ENCODE measurements around the gene ICAM2. TPM values are rescaled to one million over a fixed set of nuclear protein-coding genes. Genes with fewer than 3 reads are reported as not detected.

ICAM2 gene
- total RNA-seq, 1 experiment from 2014 or later: 0.33 TPM

DNA sequence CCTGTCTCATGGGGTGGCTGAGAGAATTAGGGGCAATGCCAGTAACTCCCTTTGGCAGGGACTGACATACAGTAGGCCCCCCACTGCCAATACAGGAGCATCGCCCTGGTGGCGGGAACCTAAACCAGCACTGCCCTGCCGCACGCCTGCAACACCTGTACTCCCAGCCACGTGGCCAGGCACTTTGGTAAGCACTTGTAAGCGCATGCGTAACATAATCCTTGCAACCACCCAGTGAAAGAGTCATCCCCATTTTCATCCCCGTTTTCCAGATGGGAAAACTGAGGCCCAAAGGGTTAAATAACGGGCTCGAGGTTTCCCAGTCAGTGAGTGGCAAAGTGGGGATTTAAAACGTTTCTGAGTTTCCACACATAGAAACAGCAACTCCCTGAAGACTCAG lies 65.2 kb downstream of the ICAM2 start (continued):
- TF ChIP-seq ZNF219 (CRISPR knock-in tag; IDR thresholded peaks at IDR 0.05; ENCODE audit: borderline replicate concordance): no peak
- no peak for TF ChIP-seq ZNF121 (CRISPR knock-in tag; IDR thresholded peaks at IDR 0.05)
- TF ChIP-seq, protein P1, sequence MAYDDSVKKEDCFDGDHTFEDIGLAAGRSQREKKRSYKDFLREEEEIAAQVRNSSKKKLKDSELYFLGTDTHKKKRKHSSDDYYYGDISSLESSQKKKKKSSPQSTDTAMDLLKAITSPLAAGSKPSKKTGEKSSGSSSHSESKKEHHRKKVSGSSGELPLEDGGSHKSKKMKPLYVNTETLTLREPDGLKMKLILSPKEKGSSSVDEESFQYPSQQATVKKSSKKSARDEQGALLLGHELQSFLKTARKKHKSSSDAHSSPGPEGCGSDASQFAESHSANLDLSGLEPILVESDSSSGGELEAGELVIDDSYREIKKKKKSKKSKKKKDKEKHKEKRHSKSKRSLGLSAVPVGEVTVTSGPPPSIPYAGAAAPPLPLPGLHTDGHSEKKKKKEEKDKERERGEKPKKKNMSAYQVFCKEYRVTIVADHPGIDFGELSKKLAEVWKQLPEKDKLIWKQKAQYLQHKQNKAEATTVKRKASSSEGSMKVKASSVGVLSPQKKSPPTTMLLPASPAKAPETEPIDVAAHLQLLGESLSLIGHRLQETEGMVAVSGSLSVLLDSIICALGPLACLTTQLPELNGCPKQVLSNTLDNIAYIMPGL (CRISPR knock-in tag; IDR thresholded peaks at IDR 0.05): no peak
- TF ChIP-seq, protein P2, sequence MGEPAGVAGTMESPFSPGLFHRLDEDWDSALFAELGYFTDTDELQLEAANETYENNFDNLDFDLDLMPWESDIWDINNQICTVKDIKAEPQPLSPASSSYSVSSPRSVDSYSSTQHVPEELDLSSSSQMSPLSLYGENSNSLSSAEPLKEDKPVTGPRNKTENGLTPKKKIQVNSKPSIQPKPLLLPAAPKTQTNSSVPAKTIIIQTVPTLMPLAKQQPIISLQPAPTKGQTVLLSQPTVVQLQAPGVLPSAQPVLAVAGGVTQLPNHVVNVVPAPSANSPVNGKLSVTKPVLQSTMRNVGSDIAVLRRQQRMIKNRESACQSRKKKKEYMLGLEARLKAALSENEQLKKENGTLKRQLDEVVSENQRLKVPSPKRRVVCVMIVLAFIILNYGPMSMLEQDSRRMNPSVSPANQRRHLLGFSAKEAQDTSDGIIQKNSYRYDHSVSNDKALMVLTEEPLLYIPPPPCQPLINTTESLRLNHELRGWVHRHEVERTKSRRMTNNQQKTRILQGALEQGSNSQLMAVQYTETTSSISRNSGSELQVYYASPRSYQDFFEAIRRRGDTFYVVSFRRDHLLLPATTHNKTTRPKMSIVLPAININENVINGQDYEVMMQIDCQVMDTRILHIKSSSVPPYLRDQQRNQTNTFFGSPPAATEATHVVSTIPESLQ (CRISPR knock-in tag; IDR thresholded peaks at IDR 0.05): no peak

DNA sequence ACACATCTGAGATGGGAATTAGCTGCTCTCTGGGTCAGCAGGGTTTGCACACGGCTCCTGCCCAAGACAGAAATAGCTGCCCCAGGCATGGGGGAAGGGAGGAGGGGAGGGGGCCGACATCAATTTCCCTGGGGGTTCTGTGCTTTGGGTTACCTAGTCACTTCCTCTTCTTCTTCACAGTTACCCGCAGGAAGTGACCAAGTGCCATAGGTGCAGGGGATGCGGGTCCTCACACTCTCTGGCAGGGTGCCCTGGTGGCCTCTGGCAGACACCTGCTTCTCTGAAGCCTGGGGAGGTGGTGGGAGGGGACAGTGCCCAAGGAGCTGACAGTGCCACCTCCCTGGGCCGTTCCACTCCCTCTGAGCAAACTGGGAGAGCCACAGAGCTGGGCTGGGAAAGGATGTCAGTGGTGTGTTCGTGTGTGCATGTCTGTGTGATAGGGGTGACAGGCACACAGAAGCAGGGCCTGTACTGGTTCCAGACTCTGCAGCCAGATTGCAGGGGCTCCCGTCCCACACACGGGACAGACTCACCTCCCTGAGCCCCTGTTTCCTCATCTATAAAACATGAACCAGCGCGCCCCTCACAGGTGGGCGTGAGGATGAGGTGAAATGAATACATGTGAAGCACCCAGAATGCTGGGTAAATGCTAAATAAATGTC lies 65.9 kb downstream of the ICAM2 start:
- H3K4me1 Mint-ChIP-seq: peaks cover 4% of the 10 kb centered on the region; the same call in 1 of the 2 replicates
- H3K4me3 Mint-ChIP-seq: no peak overlapping the region
- DNase-seq (ENCODE audit: low spot score) (no peak), ATAC-seq (no peak)
- ChIA-PET POLR2A (no interaction called here), CTCF (interaction anchor here (0.6 to 11.8 kb wide), 4 partner anchors 8 to 109 kb away, joined by 3 to 147 read pairs (median 3); partner anchors contain the start of gene GH1)
- H3K27me3 Mint-ChIP-seq (ENCODE audit: low read depth): no peaks in the 10 kb centered on the region
- no peaks in the 10 kb centered on the region for H3K9me3 Mint-ChIP-seq
- H3K27ac Mint-ChIP-seq: no peak overlapping the region
- no peaks in the 10 kb centered on the region; the same call in 1 of the 2 replicates for H3K36me3 Mint-ChIP-seq
- TF ChIP-seq ELF4 (CRISPR knock-in tag; IDR thresholded peaks at IDR 0.05; ENCODE audit: low read depth) (no peak), ZNF671 (CRISPR knock-in tag; IDR thresholded peaks at IDR 0.05) (no peak), FOXP1 (CRISPR knock-in tag; IDR thresholded peaks at IDR 0.05; ENCODE audit: borderline replicate concordance) (no peak), NR2C2 (CRISPR knock-in tag; IDR thresholded peaks at IDR 0.05) (no peak), NR1H2 (CRISPR knock-in tag; IDR thresholded peaks at IDR 0.05) (no peak), ZNF232 (CRISPR knock-in tag; IDR thresholded peaks at IDR 0.05) (no peak)
- TF ChIP-seq, protein P3, sequence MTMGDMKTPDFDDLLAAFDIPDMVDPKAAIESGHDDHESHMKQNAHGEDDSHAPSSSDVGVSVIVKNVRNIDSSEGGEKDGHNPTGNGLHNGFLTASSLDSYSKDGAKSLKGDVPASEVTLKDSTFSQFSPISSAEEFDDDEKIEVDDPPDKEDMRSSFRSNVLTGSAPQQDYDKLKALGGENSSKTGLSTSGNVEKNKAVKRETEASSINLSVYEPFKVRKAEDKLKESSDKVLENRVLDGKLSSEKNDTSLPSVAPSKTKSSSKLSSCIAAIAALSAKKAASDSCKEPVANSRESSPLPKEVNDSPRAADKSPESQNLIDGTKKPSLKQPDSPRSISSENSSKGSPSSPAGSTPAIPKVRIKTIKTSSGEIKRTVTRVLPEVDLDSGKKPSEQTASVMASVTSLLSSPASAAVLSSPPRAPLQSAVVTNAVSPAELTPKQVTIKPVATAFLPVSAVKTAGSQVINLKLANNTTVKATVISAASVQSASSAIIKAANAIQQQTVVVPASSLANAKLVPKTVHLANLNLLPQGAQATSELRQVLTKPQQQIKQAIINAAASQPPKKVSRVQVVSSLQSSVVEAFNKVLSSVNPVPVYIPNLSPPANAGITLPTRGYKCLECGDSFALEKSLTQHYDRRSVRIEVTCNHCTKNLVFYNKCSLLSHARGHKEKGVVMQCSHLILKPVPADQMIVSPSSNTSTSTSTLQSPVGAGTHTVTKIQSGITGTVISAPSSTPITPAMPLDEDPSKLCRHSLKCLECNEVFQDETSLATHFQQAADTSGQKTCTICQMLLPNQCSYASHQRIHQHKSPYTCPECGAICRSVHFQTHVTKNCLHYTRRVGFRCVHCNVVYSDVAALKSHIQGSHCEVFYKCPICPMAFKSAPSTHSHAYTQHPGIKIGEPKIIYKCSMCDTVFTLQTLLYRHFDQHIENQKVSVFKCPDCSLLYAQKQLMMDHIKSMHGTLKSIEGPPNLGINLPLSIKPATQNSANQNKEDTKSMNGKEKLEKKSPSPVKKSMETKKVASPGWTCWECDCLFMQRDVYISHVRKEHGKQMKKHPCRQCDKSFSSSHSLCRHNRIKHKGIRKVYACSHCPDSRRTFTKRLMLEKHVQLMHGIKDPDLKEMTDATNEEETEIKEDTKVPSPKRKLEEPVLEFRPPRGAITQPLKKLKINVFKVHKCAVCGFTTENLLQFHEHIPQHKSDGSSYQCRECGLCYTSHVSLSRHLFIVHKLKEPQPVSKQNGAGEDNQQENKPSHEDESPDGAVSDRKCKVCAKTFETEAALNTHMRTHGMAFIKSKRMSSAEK (CRISPR knock-in tag; IDR thresholded peaks at IDR 0.05; ENCODE audit: borderline replicate concordance): no peak
- TF ChIP-seq, protein P4, sequence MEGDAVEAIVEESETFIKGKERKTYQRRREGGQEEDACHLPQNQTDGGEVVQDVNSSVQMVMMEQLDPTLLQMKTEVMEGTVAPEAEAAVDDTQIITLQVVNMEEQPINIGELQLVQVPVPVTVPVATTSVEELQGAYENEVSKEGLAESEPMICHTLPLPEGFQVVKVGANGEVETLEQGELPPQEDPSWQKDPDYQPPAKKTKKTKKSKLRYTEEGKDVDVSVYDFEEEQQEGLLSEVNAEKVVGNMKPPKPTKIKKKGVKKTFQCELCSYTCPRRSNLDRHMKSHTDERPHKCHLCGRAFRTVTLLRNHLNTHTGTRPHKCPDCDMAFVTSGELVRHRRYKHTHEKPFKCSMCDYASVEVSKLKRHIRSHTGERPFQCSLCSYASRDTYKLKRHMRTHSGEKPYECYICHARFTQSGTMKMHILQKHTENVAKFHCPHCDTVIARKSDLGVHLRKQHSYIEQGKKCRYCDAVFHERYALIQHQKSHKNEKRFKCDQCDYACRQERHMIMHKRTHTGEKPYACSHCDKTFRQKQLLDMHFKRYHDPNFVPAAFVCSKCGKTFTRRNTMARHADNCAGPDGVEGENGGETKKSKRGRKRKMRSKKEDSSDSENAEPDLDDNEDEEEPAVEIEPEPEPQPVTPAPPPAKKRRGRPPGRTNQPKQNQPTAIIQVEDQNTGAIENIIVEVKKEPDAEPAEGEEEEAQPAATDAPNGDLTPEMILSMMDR (IDR thresholded peaks at IDR 0.05): no peak
- TF ChIP-seq, protein P5, sequence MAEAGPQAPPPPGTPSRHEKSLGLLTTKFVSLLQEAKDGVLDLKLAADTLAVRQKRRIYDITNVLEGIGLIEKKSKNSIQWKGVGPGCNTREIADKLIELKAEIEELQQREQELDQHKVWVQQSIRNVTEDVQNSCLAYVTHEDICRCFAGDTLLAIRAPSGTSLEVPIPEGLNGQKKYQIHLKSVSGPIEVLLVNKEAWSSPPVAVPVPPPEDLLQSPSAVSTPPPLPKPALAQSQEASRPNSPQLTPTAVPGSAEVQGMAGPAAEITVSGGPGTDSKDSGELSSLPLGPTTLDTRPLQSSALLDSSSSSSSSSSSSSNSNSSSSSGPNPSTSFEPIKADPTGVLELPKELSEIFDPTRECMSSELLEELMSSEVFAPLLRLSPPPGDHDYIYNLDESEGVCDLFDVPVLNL (CRISPR knock-in tag; IDR thresholded peaks at IDR 0.05; ENCODE audit: borderline replicate concordance, low read depth): no peak
- TF ChIP-seq, protein P6, sequence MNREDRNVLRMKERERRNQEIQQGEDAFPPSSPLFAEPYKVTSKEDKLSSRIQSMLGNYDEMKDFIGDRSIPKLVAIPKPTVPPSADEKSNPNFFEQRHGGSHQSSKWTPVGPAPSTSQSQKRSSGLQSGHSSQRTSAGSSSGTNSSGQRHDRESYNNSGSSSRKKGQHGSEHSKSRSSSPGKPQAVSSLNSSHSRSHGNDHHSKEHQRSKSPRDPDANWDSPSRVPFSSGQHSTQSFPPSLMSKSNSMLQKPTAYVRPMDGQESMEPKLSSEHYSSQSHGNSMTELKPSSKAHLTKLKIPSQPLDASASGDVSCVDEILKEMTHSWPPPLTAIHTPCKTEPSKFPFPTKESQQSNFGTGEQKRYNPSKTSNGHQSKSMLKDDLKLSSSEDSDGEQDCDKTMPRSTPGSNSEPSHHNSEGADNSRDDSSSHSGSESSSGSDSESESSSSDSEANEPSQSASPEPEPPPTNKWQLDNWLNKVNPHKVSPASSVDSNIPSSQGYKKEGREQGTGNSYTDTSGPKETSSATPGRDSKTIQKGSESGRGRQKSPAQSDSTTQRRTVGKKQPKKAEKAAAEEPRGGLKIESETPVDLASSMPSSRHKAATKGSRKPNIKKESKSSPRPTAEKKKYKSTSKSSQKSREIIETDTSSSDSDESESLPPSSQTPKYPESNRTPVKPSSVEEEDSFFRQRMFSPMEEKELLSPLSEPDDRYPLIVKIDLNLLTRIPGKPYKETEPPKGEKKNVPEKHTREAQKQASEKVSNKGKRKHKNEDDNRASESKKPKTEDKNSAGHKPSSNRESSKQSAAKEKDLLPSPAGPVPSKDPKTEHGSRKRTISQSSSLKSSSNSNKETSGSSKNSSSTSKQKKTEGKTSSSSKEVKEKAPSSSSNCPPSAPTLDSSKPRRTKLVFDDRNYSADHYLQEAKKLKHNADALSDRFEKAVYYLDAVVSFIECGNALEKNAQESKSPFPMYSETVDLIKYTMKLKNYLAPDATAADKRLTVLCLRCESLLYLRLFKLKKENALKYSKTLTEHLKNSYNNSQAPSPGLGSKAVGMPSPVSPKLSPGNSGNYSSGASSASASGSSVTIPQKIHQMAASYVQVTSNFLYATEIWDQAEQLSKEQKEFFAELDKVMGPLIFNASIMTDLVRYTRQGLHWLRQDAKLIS (CRISPR knock-in tag; IDR thresholded peaks at IDR 0.05; ENCODE audit: borderline replicate concordance): no peak
- TF ChIP-seq, protein P7, sequence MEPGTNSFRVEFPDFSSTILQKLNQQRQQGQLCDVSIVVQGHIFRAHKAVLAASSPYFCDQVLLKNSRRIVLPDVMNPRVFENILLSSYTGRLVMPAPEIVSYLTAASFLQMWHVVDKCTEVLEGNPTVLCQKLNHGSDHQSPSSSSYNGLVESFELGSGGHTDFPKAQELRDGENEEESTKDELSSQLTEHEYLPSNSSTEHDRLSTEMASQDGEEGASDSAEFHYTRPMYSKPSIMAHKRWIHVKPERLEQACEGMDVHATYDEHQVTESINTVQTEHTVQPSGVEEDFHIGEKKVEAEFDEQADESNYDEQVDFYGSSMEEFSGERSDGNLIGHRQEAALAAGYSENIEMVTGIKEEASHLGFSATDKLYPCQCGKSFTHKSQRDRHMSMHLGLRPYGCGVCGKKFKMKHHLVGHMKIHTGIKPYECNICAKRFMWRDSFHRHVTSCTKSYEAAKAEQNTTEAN (CRISPR knock-in tag; IDR thresholded peaks at IDR 0.05): no peak
- TF ChIP-seq, protein P8, sequence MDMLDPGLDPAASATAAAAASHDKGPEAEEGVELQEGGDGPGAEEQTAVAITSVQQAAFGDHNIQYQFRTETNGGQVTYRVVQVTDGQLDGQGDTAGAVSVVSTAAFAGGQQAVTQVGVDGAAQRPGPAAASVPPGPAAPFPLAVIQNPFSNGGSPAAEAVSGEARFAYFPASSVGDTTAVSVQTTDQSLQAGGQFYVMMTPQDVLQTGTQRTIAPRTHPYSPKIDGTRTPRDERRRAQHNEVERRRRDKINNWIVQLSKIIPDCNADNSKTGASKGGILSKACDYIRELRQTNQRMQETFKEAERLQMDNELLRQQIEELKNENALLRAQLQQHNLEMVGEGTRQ (CRISPR knock-in tag; IDR thresholded peaks at IDR 0.05): no peak
